Measurements from ENCODE around the gene PRKG1. TPM values are rescaled to one million over a fixed set of nuclear protein-coding genes. Genes with fewer than 3 reads are reported as not detected.

PRKG1 gene
- total and polyA plus RNA-seq, 4 donors: 0.46 to 5.1 (median 1.5) TPM

DNA sequence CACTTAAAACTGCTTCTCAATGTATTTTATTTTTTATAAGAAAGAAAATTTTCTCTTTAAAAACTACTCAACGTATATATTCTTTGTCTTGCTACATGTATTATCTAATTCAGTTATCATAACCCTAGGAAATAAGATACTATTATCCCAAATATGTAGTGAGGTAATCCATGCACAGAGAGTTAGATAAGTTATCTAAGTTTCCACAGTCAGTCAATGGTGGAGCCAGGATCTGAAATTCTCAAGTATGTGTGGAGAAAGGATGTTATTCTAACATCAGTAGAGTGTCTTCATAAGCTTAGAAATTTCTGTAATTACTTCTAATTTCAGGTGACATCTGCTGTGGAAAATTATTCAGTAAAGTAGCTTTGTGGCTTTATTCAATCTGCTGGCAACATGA lies 385.2 kb downstream of the PRKG1 start:
- no peak overlapping the region for H3K9ac ChIP-seq (ENCODE audit: low read depth in 1 of 2, low read length in 2 of 2)
- no peaks in the 10 kb centered on the region for H3K27me3 ChIP-seq (ENCODE audit: control insufficient read depth in 4 of 4, insufficient read depth in 4 of 4, low read length in 3 of 4)
- H3K27ac ChIP-seq (ENCODE audit: low read depth in 1 of 2, low read length in 2 of 2): no peak overlapping the region
- 53% methylated on average over 1 of the region's 1 CpG for WGBS
- no peaks in the 10 kb centered on the region for H3K36me3 ChIP-seq (ENCODE audit: control insufficient read depth in 4 of 4, insufficient read depth in 3 of 4, low read depth in 1 of 4, low read length in 3 of 4)
- H3K9me3 ChIP-seq (ENCODE audit: control insufficient read depth in 4 of 4, low read length in 3 of 4): peaks cover 0 to 4% (median 0%) of the 10 kb centered on the region in 4 donors
- H3K4me1 ChIP-seq (ENCODE audit: control insufficient read depth in 4 of 4, insufficient read depth in 4 of 4, low read length in 3 of 4): peaks cover 0 to 2% (median 0%) of the 10 kb centered on the region in 4 donors
- TF ChIP-seq TAF1 (conservative IDR thresholded peaks at IDR 0.05) (no peak), REST (IDR thresholded peaks at IDR 0.05) (no peak), EGR1 (IDR thresholded peaks at IDR 0.05; ENCODE audit: low read depth in 2 of 2) (no peak), SP1 (IDR thresholded peaks at IDR 0.05) (no peak), RXRA (IDR thresholded peaks at IDR 0.05) (no peak), RAD21 (IDR thresholded peaks at IDR 0.05) (no peak), JUND (IDR thresholded peaks at IDR 0.05) (no peak), FOXA2 (IDR thresholded peaks at IDR 0.05) (no peak), GABPA (IDR thresholded peaks at IDR 0.05 in 1 of 2, conservative IDR thresholded peaks at IDR 0.05 in 1 of 2) (no peak), HNF4A (conservative IDR thresholded peaks at IDR 0.05) (no peak), FOXA1 (IDR thresholded peaks at IDR 0.05) (no peak), NR2F2 (IDR thresholded peaks at IDR 0.05) (no peak), HNF4G (IDR thresholded peaks at IDR 0.05) (no peak)
- TF ChIP-seq, protein P1, sequence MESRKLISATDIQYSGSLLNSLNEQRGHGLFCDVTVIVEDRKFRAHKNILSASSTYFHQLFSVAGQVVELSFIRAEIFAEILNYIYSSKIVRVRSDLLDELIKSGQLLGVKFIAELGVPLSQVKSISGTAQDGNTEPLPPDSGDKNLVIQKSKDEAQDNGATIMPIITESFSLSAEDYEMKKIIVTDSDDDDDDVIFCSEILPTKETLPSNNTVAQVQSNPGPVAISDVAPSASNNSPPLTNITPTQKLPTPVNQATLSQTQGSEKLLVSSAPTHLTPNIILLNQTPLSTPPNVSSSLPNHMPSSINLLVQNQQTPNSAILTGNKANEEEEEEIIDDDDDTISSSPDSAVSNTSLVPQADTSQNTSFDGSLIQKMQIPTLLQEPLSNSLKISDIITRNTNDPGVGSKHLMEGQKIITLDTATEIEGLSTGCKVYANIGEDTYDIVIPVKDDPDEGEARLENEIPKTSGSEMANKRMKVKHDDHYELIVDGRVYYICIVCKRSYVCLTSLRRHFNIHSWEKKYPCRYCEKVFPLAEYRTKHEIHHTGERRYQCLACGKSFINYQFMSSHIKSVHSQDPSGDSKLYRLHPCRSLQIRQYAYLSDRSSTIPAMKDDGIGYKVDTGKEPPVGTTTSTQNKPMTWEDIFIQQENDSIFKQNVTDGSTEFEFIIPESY (IDR thresholded peaks at IDR 0.05): no peak
- TF ChIP-seq, protein P2, sequence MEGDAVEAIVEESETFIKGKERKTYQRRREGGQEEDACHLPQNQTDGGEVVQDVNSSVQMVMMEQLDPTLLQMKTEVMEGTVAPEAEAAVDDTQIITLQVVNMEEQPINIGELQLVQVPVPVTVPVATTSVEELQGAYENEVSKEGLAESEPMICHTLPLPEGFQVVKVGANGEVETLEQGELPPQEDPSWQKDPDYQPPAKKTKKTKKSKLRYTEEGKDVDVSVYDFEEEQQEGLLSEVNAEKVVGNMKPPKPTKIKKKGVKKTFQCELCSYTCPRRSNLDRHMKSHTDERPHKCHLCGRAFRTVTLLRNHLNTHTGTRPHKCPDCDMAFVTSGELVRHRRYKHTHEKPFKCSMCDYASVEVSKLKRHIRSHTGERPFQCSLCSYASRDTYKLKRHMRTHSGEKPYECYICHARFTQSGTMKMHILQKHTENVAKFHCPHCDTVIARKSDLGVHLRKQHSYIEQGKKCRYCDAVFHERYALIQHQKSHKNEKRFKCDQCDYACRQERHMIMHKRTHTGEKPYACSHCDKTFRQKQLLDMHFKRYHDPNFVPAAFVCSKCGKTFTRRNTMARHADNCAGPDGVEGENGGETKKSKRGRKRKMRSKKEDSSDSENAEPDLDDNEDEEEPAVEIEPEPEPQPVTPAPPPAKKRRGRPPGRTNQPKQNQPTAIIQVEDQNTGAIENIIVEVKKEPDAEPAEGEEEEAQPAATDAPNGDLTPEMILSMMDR (IDR thresholded peaks at IDR 0.05; ENCODE audit: low read depth, low read length, missing input control): no peak
- TF ChIP-seq, protein P3, sequence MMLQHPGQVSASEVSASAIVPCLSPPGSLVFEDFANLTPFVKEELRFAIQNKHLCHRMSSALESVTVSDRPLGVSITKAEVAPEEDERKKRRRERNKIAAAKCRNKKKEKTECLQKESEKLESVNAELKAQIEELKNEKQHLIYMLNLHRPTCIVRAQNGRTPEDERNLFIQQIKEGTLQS (IDR thresholded peaks at IDR 0.05): no peak
- TF ChIP-seq, protein P4, sequence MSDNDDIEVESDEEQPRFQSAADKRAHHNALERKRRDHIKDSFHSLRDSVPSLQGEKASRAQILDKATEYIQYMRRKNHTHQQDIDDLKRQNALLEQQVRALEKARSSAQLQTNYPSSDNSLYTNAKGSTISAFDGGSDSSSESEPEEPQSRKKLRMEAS (IDR thresholded peaks at IDR 0.05): no peak
- no peak for DNase-seq (ENCODE audit: low spot score)
- H3K4me3 ChIP-seq (ENCODE audit: low read depth in 1 of 3, low read length in 3 of 3): no peak overlapping the region
